ENCODE results near the gene LCN6.
"Not testable (repeated sequence)": the region's sequence is repeated elsewhere in the genome, so short reads cannot be mapped to it uniquely, and the experiment has no call there.

LCN6 gene

DNA sequence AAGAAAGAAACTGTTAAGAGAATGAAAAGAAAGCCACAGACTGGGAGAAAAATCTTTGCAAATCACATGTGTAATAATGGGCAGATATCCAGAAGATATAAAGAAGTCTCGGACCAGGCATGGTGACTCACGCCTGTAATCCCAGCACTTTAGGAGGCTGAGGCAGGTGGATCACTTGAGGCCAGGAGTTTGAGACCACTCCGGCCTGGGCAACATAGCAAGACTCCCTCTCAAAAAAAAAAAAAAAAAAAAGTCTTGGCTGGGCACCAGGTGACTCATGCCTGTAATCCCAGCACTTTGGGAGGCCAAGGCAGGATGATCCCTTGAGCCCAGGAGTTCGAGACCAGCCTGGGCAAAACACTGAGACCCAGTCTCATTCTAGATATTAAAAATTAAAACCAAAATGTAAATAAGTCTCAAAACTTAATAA is 37.1 kb downstream of the LCN6 start:
- not testable (repeated sequence) for DNase-seq (ENCODE audit: low read depth in 2 of 2)

GRCh38 chr9:136710543-136710942 is 37.8 kb downstream of the LCN6 start:
- no peak for DNase-seq (ENCODE audit: low read depth in 2 of 2)

GRCh38 chr9:136709454-136710109 is 38.7 kb downstream of the LCN6 start:
- no peak for DNase-seq (ENCODE audit: low read depth in 2 of 2)

DNA sequence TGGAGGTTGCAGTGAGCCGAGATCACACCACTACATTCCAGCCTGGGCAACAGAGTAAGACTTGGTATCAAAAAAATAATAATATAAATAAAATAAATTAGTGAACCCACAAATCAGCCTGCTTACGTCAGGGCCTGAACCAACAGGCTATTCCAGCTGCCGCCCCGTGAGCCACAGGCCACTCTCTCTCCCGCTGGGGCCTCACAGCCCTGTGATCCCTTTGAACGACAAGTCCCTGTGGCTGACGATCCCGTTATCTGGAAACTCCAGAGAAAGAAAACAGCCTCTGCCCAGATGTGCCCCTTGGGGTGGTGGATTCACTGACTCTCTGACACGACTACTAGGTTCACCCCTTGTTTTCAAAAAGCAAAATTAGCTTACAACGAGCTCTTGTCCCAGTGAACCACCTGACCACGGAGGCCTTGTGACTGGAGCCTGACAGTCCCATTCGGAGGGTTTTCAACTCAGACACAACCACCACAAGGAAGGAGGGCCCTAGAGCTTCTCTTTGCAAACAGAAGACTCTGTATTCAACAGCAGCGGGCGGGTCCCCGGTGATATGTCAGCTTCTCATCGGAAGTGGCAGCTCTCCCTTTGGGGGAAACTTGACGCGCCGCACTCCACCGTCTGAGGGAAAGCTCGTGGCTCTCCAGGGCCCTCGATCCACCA is 40.3 kb downstream of the LCN6 start:
- no peak for DNase-seq (ENCODE audit: low read depth in 2 of 2)

- DNase-seq (ENCODE audit: low read depth in 2 of 2), result no peak
Measured at GRCh38 chr9:136707011-136707410, 41.3 kb downstream of the LCN6 start.

DNA sequence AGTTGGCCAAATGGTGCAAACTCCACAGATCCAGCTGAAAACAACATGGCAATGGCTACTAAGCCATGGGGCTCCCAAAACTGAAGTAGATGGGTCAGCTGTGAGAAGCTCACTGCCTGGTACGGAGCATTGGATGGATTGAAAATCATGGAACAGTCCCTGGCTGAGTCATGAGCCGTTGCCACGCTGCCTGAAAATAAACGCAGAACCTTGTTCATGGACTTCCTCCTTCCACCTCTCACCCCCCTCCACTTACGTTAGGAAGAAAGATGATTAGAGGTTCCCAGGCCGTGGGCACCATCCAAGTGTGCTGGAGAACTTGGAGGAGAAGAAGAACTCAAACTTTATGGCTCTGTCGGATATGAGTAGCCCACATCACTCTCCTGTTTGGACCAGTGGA is 42.8 kb downstream of the LCN6 start:
- no peak for DNase-seq (ENCODE audit: low read depth in 2 of 2)

GRCh38 chr9:136704741-136705140 is 43.6 kb downstream of the LCN6 start:
- DNase-seq (ENCODE audit: low read depth in 2 of 2), result not testable (repeated sequence)

- no peak for DNase-seq (ENCODE audit: low read depth in 2 of 2)
Measured at GRCh38 chr9:136703276-136703860, 45.0 kb downstream of the LCN6 start.

DNA sequence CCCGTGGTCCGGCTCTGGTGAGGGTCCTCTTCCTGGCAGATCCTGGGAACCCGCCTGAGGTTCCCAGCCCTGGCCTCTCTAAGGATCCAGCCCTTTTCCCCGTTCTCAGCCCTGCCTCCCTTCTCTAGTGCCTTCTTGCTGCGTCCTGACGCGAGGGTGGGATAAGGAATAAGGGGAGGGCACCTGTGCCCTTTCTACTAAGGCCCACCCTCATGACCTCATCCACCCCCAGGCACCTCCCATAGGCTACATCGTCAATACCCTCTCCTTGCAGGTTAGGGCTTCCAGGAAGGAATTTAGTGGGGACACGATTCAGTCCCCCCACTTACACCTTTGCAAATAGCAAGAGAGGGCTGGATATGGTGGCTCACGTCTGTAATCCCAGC is 46.7 kb downstream of the LCN6 start:
- DNase-seq (ENCODE audit: low read depth in 2 of 2), result no peak

- peak; percentile 24 to 26 for DNase-seq (ENCODE audit: low read depth in 2 of 2)
Measured at GRCh38 chr9:136700959-136701667, 47.2 kb downstream of the LCN6 start.

- no peak for DNase-seq (ENCODE audit: low read depth in 2 of 2)
Measured at GRCh38 chr9:136700304-136700703, 48.0 kb downstream of the LCN6 start.

GRCh38 chr9:136698635-136699246 is 49.6 kb downstream of the LCN6 start:
- DNase-seq (ENCODE audit: low read depth in 2 of 2), result no peak

- no peak for DNase-seq (ENCODE audit: low read depth in 2 of 2)
Measured at GRCh38 chr9:136697821-136698526, 50.4 kb downstream of the LCN6 start.

GRCh38 chr9:136697146-136697820 is 51.0 kb downstream of the LCN6 start:
- DNase-seq (ENCODE audit: low read depth in 2 of 2), result no peak

- no peak for DNase-seq (ENCODE audit: low read depth in 2 of 2)
Measured at GRCh38 chr9:136696502-136696901, 51.8 kb downstream of the LCN6 start.

GRCh38 chr9:136695955-136696354 is 52.4 kb downstream of the LCN6 start:
- DNase-seq (ENCODE audit: low read depth in 2 of 2), result no peak

DNA sequence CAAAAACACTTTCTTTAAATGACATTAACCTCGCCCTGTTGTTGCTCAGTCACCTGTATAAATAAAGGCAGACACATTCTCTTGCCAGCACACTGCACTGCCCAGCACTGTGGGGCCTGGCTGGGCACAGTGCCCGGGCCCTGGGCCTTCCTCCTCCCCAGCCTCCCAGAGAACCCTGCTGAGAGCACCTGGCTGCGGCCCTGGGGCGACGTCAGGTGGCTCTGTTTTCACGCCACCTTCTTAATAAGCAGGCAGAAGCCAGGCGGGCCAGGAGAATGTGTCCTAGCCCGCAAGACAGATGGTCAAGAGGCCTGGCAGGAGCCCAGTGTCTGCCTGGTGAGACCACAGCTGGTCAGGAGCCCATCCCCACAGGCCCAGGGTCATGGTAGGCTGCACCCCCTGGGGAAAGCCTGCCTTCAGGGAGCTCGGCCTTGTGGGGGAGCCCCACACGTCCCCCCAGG is 52.9 kb downstream of the LCN6 start:
- no peak for DNase-seq (ENCODE audit: low read depth in 2 of 2)

DNA sequence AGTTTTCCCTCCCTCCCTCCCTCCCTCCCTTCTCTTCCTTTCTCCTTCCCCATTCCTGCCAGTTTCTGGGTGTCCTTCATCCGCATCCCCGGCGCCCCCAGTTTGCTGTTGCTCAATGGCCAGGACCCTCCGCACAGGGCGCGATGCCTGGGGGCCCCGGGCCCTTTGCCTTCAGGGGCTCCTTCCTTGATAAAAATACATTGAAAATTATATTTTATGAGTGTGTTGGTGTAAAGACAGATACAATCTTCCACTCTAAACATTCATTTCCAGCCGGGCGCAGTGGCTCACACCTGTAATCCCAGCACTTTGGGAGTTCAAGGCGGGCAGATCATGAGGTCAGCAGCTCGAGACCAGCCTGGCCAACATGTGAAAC is 53.5 kb downstream of the LCN6 start:
- DNase-seq (ENCODE audit: low read depth in 2 of 2), result no peak

DNA sequence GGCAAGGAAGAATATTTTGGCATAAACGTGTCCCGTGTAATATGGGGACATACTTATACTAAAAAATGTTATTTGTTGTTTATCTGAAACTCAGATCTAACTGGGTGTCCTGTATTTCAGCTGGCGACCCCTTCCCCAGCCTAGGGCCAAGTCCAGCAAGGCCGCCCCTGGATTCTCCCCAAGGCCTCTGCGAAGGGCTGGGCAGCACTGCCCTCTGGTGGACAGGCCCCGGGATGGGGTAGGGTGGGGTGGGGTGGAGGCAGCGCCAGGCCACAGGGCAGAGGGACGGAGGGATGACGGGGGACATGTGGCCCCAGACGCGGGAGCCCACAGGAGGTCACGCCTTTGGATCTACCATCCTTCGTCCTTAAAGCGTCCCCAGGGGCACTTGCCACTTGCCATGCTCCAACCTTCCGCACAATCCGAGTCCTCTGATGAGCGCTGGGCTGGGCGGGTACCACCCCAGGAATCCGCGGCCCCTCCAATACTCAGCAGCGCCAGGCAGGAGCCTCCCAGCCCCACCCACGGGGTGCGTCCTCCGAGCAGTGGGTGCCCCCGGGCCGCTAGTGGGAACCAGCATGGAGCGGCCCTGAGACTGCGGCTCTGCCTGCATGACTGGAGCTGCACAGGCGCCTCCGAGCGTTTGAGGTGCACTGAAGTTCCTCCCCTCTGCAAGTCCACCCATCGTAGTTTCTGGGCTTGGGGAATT is 54.0 kb downstream of the LCN6 start:
- no peak for DNase-seq (ENCODE audit: low read depth in 2 of 2)
